ENCODE data around the gene DDX39B. TPM values are rescaled to one million over a fixed set of nuclear protein-coding genes. Genes with fewer than 3 reads are reported as not detected.
"Not testable (repeated sequence)": the region's sequence is repeated elsewhere in the genome, so short reads cannot be mapped to it uniquely, and the experiment has no call there.

Gene DDX39B
- total RNA-seq, result 134 TPM

DNA sequence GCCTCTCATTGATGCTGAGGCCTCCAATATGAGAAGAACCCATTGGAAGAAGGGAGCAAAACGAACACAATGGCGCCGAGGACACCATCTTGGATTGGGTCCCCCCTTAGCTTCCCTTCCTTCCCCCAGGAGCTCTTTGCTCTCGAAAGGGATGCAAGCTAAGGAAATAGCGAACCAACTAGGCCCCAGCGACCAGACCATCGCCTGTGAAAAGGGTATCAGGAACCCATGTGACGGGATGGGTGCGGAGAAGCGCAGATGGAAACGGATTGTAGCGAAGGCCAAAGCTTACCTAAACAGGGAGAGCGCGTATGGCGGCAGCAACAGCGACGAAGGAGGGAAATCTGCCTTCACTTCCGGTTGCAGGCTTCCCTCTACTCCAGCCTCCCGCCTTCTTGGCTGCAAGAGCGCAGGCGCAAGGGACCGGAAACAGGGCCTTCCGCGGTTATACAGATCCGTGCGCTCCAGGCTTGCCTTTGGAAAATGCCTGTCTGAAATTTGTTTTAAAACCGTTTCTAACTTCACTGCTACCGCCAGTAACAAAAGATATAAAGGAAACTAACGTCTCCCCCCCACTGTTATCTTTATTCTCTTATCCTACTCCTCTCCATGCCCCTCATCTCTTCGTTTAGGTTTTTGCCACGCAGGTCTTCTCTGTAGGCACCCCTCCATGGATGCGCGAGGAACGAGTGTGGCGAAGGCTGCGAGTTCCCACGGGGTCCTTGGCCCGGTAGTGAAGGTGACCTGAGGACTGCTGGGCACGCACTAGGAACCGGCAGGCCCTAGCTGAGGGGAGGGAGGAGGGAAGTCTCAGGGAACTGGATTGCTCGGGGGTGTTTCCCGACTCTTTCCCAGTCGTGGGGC, at the start of gene DDX39B:
Gene DDX39B, minus strand, starts transcription at position 346 of the 864 bp plus-strand sequence. CDS start 1,471 bp downstream, outside the sequence.
- TF ChIP-seq, protein P1, sequence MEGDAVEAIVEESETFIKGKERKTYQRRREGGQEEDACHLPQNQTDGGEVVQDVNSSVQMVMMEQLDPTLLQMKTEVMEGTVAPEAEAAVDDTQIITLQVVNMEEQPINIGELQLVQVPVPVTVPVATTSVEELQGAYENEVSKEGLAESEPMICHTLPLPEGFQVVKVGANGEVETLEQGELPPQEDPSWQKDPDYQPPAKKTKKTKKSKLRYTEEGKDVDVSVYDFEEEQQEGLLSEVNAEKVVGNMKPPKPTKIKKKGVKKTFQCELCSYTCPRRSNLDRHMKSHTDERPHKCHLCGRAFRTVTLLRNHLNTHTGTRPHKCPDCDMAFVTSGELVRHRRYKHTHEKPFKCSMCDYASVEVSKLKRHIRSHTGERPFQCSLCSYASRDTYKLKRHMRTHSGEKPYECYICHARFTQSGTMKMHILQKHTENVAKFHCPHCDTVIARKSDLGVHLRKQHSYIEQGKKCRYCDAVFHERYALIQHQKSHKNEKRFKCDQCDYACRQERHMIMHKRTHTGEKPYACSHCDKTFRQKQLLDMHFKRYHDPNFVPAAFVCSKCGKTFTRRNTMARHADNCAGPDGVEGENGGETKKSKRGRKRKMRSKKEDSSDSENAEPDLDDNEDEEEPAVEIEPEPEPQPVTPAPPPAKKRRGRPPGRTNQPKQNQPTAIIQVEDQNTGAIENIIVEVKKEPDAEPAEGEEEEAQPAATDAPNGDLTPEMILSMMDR (IDR thresholded peaks at IDR 0.05), result peak in 1 of 3 experiments; percentile 1
- Histone ChIP-seq H3K4me1 (peaks cover 13 to 32% of the 10 kb centered on the region in 2 donors), H3K36me3 (peaks cover 23 to 36% of the 10 kb centered on the region in 2 donors), H3K27me3 (no peaks in the 10 kb centered on the region), H3K27ac (peak within 1 kb of the TSS; percentile 94 to 95), H3K9me3 (no peaks in the 10 kb centered on the region), H3K4me3 (peak within 1 kb of the TSS; percentile 76 to 88)
- peak; percentile 83 to 97 for DNase-seq (ENCODE audit: low spot score in 2 of 2)
- intact Hi-C loops (cut with DNase I), result loop anchor here (2.0 to 10.0 kb wide), 7 partner anchors 47 to 1873 kb away; partner anchors contain the start of genes AGER, CUTA, MICA and MRPS18B

DNA sequence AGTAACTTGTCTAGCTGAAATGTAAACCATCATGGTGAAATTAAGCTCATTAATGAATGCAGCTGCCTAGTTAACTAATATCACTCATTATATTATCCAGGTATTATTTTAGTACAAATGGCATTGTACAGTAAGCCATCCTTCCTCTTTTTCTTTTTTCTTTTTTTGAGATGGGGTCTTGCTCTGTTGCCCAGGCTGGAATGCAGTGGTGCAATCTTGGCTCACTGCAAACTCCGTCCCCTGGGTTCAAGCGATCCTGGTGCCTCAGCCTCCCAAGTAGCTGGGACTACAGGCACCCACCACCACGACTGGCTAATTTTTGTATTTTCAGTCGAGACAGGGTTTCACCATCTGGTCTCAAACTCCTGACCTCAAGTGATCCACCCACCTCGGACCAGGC, 48.9 kb upstream of the DDX39B start:
- H3K4me1 ChIP-seq; H3K27me3 ChIP-seq; DNase-seq (ENCODE audit: low spot score in 2 of 2); H3K4me3 ChIP-seq; intact Hi-C loops (cut with DNase I); H3K27ac ChIP-seq; H3K36me3 ChIP-seq; H3K9me3 ChIP-seq: not testable (repeated sequence)

DNA sequence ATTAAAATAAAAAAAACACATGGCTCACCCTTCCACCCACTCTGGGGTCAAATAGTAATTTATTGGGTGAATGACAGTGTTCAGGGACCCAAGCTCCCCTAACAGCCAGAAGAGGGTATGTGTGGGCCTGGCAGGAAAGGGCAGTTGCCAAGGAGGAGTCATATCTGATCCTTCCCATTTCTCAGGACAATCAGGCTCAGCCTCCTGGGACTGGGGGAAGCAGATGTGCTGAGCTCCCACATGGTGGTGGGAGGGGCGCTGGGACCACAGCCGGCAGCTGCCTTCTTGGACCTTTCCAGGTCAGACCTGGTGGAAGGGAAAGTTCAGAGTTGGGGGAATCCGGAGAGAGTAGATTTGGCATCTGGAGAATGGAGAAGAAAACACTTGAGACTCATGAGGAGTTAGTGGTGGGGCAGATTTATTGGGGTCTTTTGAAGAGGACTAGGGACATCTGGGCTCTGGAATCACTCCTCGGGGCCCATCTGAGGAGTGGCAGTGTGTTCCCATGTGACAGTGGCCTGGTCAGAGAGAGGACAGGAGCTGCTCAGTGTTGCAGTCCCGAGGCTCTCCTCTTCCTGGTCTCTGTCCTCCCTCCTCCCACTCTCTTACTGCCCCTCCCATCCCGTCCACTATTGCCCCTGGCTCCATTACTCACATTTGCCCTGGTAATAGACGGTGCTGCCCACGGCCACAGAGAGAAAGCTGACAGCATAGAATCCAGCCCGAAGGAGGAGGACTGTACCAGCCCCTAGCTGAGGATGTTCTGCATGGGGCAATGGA, 47.3 kb upstream of the DDX39B start:
- H3K4me1 ChIP-seq, result no peaks in the 10 kb centered on the region
- H3K4me3 ChIP-seq, result no peak overlapping the region
- H3K27ac ChIP-seq, result no peak overlapping the region
- TF ChIP-seq, protein P1 (IDR thresholded peaks at IDR 0.05), result no peak
- intact Hi-C loops (cut with DNase I), result no loop called here
- H3K27me3 ChIP-seq, result no peaks in the 10 kb centered on the region
- DNase-seq (ENCODE audit: low spot score in 2 of 2), result no peak
- H3K9me3 ChIP-seq, result no peaks in the 10 kb centered on the region
- H3K36me3 ChIP-seq, result no peaks in the 10 kb centered on the region

DNA sequence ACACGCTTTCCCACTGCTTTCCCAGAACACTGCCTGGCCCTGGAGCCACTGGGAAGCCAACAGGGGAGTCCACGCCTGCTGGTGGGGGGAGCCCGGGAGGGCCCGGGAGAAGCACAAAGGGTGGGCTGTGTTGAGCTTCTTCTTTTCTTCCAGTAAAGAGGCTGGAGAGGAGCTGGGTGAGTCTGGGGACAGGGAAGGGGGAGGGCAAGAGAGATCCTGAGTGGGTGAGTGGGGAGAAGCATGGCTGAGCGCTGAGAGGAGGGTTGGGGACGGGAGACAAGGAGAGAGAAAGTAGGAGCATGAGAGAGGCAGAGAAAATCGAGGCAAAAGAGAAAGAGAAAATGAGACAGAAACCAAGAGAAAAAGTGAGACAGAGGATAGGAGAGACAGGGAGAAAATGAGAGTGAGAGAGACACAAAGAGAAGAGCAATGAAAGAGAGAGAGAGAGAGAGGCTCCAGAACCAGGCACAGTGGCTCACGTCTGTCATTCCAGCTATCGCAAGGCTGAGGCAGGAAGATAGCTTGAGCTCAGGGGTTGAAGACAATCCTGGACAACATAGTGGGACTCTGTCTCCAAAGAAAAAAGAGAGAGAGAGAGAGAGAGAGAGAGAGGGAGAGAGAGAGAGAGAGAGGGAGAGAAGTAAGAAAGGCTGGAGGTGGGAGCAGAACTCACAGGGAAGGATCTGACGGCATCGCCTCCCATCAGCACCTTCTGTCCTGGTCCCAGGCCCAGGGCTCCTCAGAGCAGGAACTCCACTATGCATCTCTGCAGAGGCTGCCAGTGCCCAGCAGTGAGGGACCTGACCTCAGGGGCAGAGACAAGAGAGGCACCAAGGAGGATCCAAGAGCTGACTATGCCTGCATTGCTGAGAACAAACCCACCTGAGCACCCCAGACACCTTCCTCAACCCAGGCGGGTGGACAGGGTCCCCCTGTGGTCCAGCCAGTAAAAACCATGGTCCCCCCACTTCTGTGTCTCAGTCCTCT, 46.3 kb upstream of the DDX39B start:
- no peaks in the 10 kb centered on the region for H3K36me3 ChIP-seq
- H3K9me3 ChIP-seq, result no peaks in the 10 kb centered on the region
- no peaks in the 10 kb centered on the region for H3K4me1 ChIP-seq
- H3K27me3 ChIP-seq, result no peaks in the 10 kb centered on the region
- no peak overlapping the region for H3K4me3 ChIP-seq
- TF ChIP-seq, protein P1 (IDR thresholded peaks at IDR 0.05), result no peak
- no peak for DNase-seq (ENCODE audit: low spot score in 2 of 2)
- intact Hi-C loops (cut with DNase I), result no loop called here
- no peak overlapping the region for H3K27ac ChIP-seq

DNA sequence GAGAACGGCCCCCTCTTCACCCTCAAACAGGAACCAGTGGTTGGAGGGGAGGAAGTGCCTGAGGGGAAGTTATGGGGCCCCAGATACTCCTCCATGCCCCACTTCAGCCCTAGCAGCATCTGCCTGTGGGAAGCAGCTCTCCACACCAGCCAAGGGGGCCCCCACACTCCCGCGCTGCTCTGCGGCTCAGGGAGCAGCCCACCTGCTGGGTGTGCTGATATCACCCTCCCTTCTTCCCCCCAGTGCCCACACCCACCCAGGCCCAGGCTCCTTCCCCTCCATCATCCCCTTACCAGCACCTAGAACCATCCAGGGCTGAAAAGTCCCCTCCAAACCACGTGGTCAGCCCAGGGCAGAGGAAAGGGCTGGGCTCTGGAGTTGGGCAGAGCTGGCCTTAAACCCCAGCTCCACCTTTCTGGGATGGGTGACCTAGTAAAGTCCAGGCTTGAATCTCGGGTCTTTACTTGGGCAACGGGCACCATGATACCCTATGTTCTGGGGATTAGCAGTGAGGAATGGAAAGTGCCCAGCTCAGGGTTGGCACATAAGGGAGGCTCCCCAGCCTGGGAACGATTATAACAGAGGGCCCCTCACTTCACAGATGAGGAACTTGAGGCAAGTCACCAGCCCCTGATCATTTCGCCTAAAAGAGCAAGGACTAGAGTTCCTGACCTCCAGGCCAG, 44.9 kb upstream of the DDX39B start:
- Histone ChIP-seq H3K27me3 (no peaks in the 10 kb centered on the region), H3K4me3 (no peak overlapping the region), H3K9me3 (no peaks in the 10 kb centered on the region), H3K27ac (no peak overlapping the region), H3K4me1 (peaks cover 0 to 8% of the 10 kb centered on the region in 2 donors), H3K36me3 (no peaks in the 10 kb centered on the region)
- TF ChIP-seq, protein P1 (IDR thresholded peaks at IDR 0.05), result no peak
- DNase-seq (ENCODE audit: low spot score in 2 of 2), result no peak
- intact Hi-C loops (cut with DNase I), result no loop called here
